SK-N-SH (cell line): Measurements from ENCODE around the gene PRKCH. TPM values are rescaled to one million over a fixed set of nuclear protein-coding genes. Genes with fewer than 3 reads are reported as not detected.
A peak's percentile ranks its signal among the peaks of the same experiment; 100 is the strongest.

Experiments used
- CTCF ChIA-PET: fragments of 300-600, 350-600 bp; formaldehyde crosslinking; extraction: SDS; loops from one replicate; lab custom pipeline; 2021; lab: Yijun Ruan, JAX
- POLR2A ChIA-PET: fragments of 350-600 bp; sonication (Branson Sonifier 250); formaldehyde crosslinking; extraction: SDS; loops from one replicate; lab custom pipeline; 2020; ENCODE audit warnings: antibody characterized with exemption, inconsistent platforms; lab: Yijun Ruan, JAX
- DNase-seq: peaks from one replicate; pipeline ENCODE4 v3.0.0; 2012
- H2AFZ ChIP-seq: fragments of 200-600 bp; sonication (generic); 2 replicates; pipeline ENCODE4 v1.8.1; 2016; ENCODE audit warnings: antibody characterized with exemption, mild to moderate bottlenecking, low read depth
- H3F3A ChIP-seq: fragments of 200-600 bp; sonication (generic); replicated peaks from 2 replicates; pipeline ENCODE3; 2016; ENCODE audit warnings: antibody characterized with exemption, mild to moderate bottlenecking; ENCODE audit not compliant: insufficient read depth
- H3K27ac ChIP-seq, 2 experiments: fragments of 200-500 bp in 1 of 2; fragments of 200-600 bp in 1 of 2; sonication (Bioruptor generic) in 1 of 2; sonication (generic), shearing (Covaris generic) in 1 of 2; 2 replicates each; pipeline versions ENCODE4 v1.5.1 to v1.6.1; 2014 to 2016; ENCODE audit warnings: low read depth in 2 of 2, inconsistent platforms in 1 of 2, low read length in 1 of 2, mild to moderate bottlenecking in 1 of 2, mixed read lengths in 1 of 2
- H3K27me3 ChIP-seq: fragments of 200-600 bp; sonication (generic), shearing (Covaris generic); 2 replicates; pipeline ENCODE4 v1.6.1; 2016; ENCODE audit warnings: mixed run types; ENCODE audit not compliant: insufficient read depth
- H3K36me3 ChIP-seq, 2 experiments: fragments of 200-500 bp in 1 of 2; fragments of 200-600 bp in 1 of 2; sonication (Bioruptor generic) in 1 of 2; sonication (generic) in 1 of 2; replicated peaks in 1 of 2; 2 replicates each; pipeline versions ENCODE3 to v1.5.1; 2014 to 2016; ENCODE audit warnings: low read length in 1 of 2, mild to moderate bottlenecking in 1 of 2; ENCODE audit not compliant: insufficient read depth in 2 of 2, control insufficient read depth in 1 of 2
- H3K4me1 ChIP-seq, 2 experiments: fragments of 200-500 bp in 1 of 2; fragments of 200-600 bp in 1 of 2; sonication (Bioruptor generic) in 1 of 2; sonication (generic), shearing (Covaris generic) in 1 of 2; 2 replicates each; pipeline versions ENCODE4 v1.5.1 to v1.6.1; 2014 to 2016; ENCODE audit warnings: low read depth in 1 of 2, low read length in 1 of 2, mixed run types in 1 of 2; ENCODE audit not compliant: insufficient read depth in 2 of 2, control insufficient read depth in 1 of 2
- H3K4me2 ChIP-seq: fragments of 200-600 bp; sonication (generic), shearing (Covaris generic); 2 replicates; pipeline ENCODE4 v1.6.1; 2017; ENCODE audit warnings: mixed run types
- H3K4me3 ChIP-seq, 2 experiments: fragments of 200-500 bp in 1 of 2; fragments of 200-600 bp in 1 of 2; sonication (Bioruptor generic) in 1 of 2; sonication (generic), shearing (Covaris generic) in 1 of 2; 2 replicates each; pipeline versions ENCODE4 v1.5.1 to v1.8.1; 2014 to 2016; ENCODE audit warnings: low read depth in 2 of 2, inconsistent platforms in 1 of 2, low read length in 1 of 2, mild to moderate bottlenecking in 1 of 2, mixed read lengths in 1 of 2, moderate library complexity in 1 of 2
- H3K79me2 ChIP-seq: fragments of 200-600 bp; sonication (generic); 2 replicates; pipeline ENCODE4 v1.8.1; 2017; ENCODE audit warnings: mild to moderate bottlenecking; ENCODE audit not compliant: insufficient read depth
- H3K9ac ChIP-seq: fragments of 200-600 bp; sonication (generic); 2 replicates; pipeline ENCODE4 v1.6.1; 2017; ENCODE audit warnings: mixed run types
- H3K9me2 ChIP-seq: fragments of 200-600 bp; sonication (generic); 2 replicates; pipeline ENCODE4 v1.6.1; 2017; ENCODE audit warnings: mixed run types
- H3K9me3 ChIP-seq: fragments of 200-600 bp; sonication (generic); 2 replicates; pipeline ENCODE4 v1.6.1; 2017; ENCODE audit warnings: mixed run types, mild to moderate bottlenecking, moderate library complexity
- H4K20me1 ChIP-seq: fragments of 200-600 bp; sonication (generic); 2 replicates; pipeline ENCODE4 v1.6.1; 2017; ENCODE audit warnings: mild to moderate bottlenecking, mixed run types; ENCODE audit not compliant: insufficient read depth
- CHD2 ChIP-seq: fragments of 150-350 bp; IDR thresholded peaks from 2 replicates; pipeline ENCODE4 v1.6.1; 2018; ENCODE audit warnings: low read length; ENCODE audit not compliant: partially characterized antibody
- CTCF ChIP-seq: fragments of 200-600 bp; sonication (generic); IDR thresholded peaks from 2 replicates; pipeline ENCODE4 v1.6.1; 2017; ENCODE audit warnings: antibody characterized with exemption, mild to moderate bottlenecking, moderate library complexity
- ELF1 ChIP-seq: IDR thresholded peaks from 2 replicates; pipeline ENCODE4 v1.4.0; 2012
- EP300 ChIP-seq, 2 experiments: IDR thresholded peaks; 2 replicates each; pipeline versions ENCODE4 v1.4.0 to v1.6.1; 2012; ENCODE audit warnings: borderline replicate concordance in 1 of 2, low read depth in 1 of 2, low read length in 1 of 2
- IRF3 ChIP-seq: fragments of 150-350 bp; IDR thresholded peaks from 2 replicates; pipeline ENCODE4 v1.6.1; 2016; ENCODE audit warnings: mild to moderate bottlenecking, low read depth, low read length
- MAX ChIP-seq: IDR thresholded peaks from 2 replicates; pipeline ENCODE4 v1.4.0; 2012; ENCODE audit warnings: low read depth
- MEF2A ChIP-seq: IDR thresholded peaks from 2 replicates; pipeline ENCODE4 v1.4.0; 2012; ENCODE audit warnings: low read depth, borderline replicate concordance
- MXI1 ChIP-seq: IDR thresholded peaks from 2 replicates; pipeline ENCODE4 v1.6.1; 2012; ENCODE audit warnings: mild to moderate bottlenecking, low read depth, low read length, improper control_type of control experiment
- NFIC ChIP-seq: IDR thresholded peaks from 2 replicates; pipeline ENCODE4 v1.4.0; 2012; ENCODE audit warnings: borderline replicate concordance
- POLR2AphosphoS5 ChIP-seq: IDR thresholded peaks from 2 replicates; pipeline ENCODE4 v1.6.1; 2012; ENCODE audit warnings: low read depth, low read length
- RAD21 ChIP-seq: IDR thresholded peaks from 2 replicates; pipeline ENCODE4 v1.6.1; 2012; ENCODE audit warnings: mild to moderate bottlenecking, low read length
- RCOR1 ChIP-seq: fragments of 150-350 bp; IDR thresholded peaks from 2 replicates; pipeline ENCODE4 v1.6.1; 2017; ENCODE audit warnings: antibody characterized with exemption, low read length
- RFX5 ChIP-seq: IDR thresholded peaks from 2 replicates; pipeline ENCODE4 v1.6.1; 2012; ENCODE audit warnings: mild to moderate bottlenecking, improper control_type of control experiment, low read length
- RXRA ChIP-seq: IDR thresholded peaks from 2 replicates; pipeline ENCODE4 v1.4.0; 2012; ENCODE audit warnings: low read depth, mild to moderate bottlenecking, borderline replicate concordance
- SIN3A ChIP-seq: IDR thresholded peaks from 2 replicates; pipeline ENCODE4 v1.6.1; 2012; ENCODE audit warnings: low read depth, mild to moderate bottlenecking, low read length, moderate library complexity, borderline replicate concordance
- SMC3 ChIP-seq: IDR thresholded peaks from 2 replicates; pipeline ENCODE4 v1.6.1; 2012; ENCODE audit warnings: low read depth, low read length, improper control_type of control experiment
- TAF1 ChIP-seq: IDR thresholded peaks from 2 replicates; pipeline ENCODE4 v1.6.1; 2012; ENCODE audit warnings: low read depth, mild to moderate bottlenecking, low read length, moderate library complexity, borderline replicate concordance
- TCF12 ChIP-seq: IDR thresholded peaks from 2 replicates; pipeline ENCODE4 v1.4.0; 2012
- YY1 ChIP-seq: IDR thresholded peaks from 2 replicates; pipeline ENCODE4 v1.4.0; 2012; ENCODE audit warnings: low read depth, mild to moderate bottlenecking
- ZBTB33 ChIP-seq: IDR thresholded peaks from 2 replicates; pipeline ENCODE4 v1.4.0; 2012; ENCODE audit warnings: low read depth, borderline replicate concordance
- WGBS: methylation state at CpG from one replicate; pipeline ENCODE4 v1.1.6; 2017; ENCODE audit warnings: low lambda C conversion rate; 5-methylcytosine and 5-hydroxymethylcytosine counted together
- polyA plus RNA-seq, 3 experiments: library from polyadenylated mRNA; depleted of rRNA; stranded (reverse); fragments of >200 nt; gene quantifications; 2 replicates each; pipeline ENCODE4 v1.2.3, GENCODE V29; 2012

PRKCH gene
- polyA plus RNA-seq, 1 of the 3 experiments (the other 2 are of a cell fraction), result 4.2 TPM

- TF ChIP-seq ZBTB33 (no peak), MAX (0 out of 2 replicates have a peak, but pooled peaks have one; percentile 18), POLR2AphosphoS5 (no peak)
These were observed 184.7 kb downstream of the PRKCH start (continued) for GRCh38 chr14:61505815-61506809.

- Histone ChIP-seq H3K79me2 (no peaks in the 10 kb centered on the region), H3K9me2 (no peaks in the 10 kb centered on the region), H3F3A (no peaks in the 10 kb centered on the region), H3K4me1 (peaks cover 0 to 31% of the 10 kb centered on the region in 2 experiments; a peak in 2 of 4 replicates), H2AFZ (no peak overlapping the region), H4K20me1 (no peaks in the 10 kb centered on the region), H3K36me3 (no peaks in the 10 kb centered on the region), H3K4me2 (no peak overlapping the region), H3K27ac (peak overlapping the region in 1 of 2 experiments; percentile 91; a peak in 2 of 4 replicates), H3K9me3 (no peaks in the 10 kb centered on the region), H3K9ac (no peak overlapping the region), H3K4me3 (no peak overlapping the region), H3K27me3 (no peaks in the 10 kb centered on the region)
- 43% methylated on average over 2 of the region's 2 CpGs for WGBS
- TF ChIP-seq CHD2, result peak; percentile 41
- no peak for TF ChIP-seq SIN3A
- no peak for TF ChIP-seq IRF3
- TF ChIP-seq TCF12, result peak; percentile 21; the same call in 1 of the 2 replicates
- no peak for TF ChIP-seq CTCF
- no peak for TF ChIP-seq RFX5
- no peak for TF ChIP-seq YY1
- peak; percentile 9; the same call in 1 of the 2 replicates for TF ChIP-seq RAD21
- no peak for TF ChIP-seq SMC3
- TF ChIP-seq MXI1, result 0 out of 2 replicates have a peak, but pooled peaks have one; percentile 20
- no peak for TF ChIP-seq RCOR1
- TF ChIP-seq RXRA, result no peak
- no peak for TF ChIP-seq MAX
- no peak for TF ChIP-seq ELF1
- TF ChIP-seq MEF2A, result no peak
- TF ChIP-seq NFIC, result no peak
- TF ChIP-seq TAF1, result no peak
- peak in 1 of 2 experiments; percentile 91; a peak in 2 of 4 replicates for TF ChIP-seq EP300 (IDR thresholded peaks at IDR 0.05; ENCODE audit: borderline replicate concordance in 1 of 2, low read depth in 1 of 2, low read length in 1 of 2)
- ChIA-PET CTCF (interaction anchor here (1.4 kb wide), 1 partner anchor 100 kb away, joined by 3 read pairs; no protein-coding TSS in a partner anchor), POLR2A (no interaction called here)
- DNase-seq, result peak; percentile 58
These were observed 187.1 kb downstream of the PRKCH start for GRCh38 chr14:61508526-61508925.
